Mesenchymal stem cell (in vitro differentiated cells and primary cell): ENCODE data around the gene MCIDAS.

ENCODE experiments used
- DNase-seq: peaks from one replicate; pipeline ENCODE4 v3.0.0-alpha.2; 2013
- H2AFZ ChIP-seq: one replicate; pipeline ENCODE4 v1.6.1; 2013; ENCODE audit warnings: low read depth, mild to moderate bottlenecking, control low read depth, inconsistent platforms, low read length, moderate library complexity
- H2AK5ac ChIP-seq: 2 replicates; pipeline ENCODE4 v1.6.1; 2013; ENCODE audit warnings: low read length, moderate library complexity, mild to moderate bottlenecking, inconsistent platforms; ENCODE audit not compliant: severe bottlenecking
- H2BK120ac ChIP-seq: one replicate; pipeline ENCODE4 v1.6.1; 2013; ENCODE audit warnings: low read depth, mild to moderate bottlenecking, inconsistent platforms, low read length, moderate library complexity
- H2BK12ac ChIP-seq, 2 experiments: one replicate each; pipeline ENCODE4 v1.6.1; 2013; ENCODE audit warnings: inconsistent platforms in 2 of 2, low read length in 2 of 2, mild to moderate bottlenecking in 2 of 2, moderate library complexity in 2 of 2, control low read depth in 1 of 2
- H2BK15ac ChIP-seq: one replicate; pipeline ENCODE4 v1.6.1; 2013; ENCODE audit warnings: mild to moderate bottlenecking, low read depth, inconsistent platforms; ENCODE audit not compliant: poor library complexity, severe bottlenecking
- H2BK5ac ChIP-seq: 2 replicates; pipeline ENCODE4 v1.6.1; 2013; ENCODE audit warnings: low read depth, mild to moderate bottlenecking, low read length, control low read depth, inconsistent platforms; ENCODE audit not compliant: poor library complexity, severe bottlenecking
- H3K14ac ChIP-seq, 2 experiments: one replicate each; pipeline ENCODE4 v1.6.1; 2013; ENCODE audit warnings: inconsistent platforms in 2 of 2, low read length in 2 of 2, control low read depth in 1 of 2, mild to moderate bottlenecking in 1 of 2, moderate library complexity in 1 of 2
- H3K18ac ChIP-seq, 2 experiments: one replicate each; pipeline ENCODE4 v1.6.1; 2013; ENCODE audit warnings: inconsistent platforms in 2 of 2, low read length in 2 of 2, control low read depth in 1 of 2, low read depth in 1 of 2, mild to moderate bottlenecking in 1 of 2
- H3K23ac ChIP-seq, 2 experiments: one replicate each; pipeline ENCODE4 v1.6.1; 2013; ENCODE audit warnings: inconsistent platforms in 2 of 2, low read length in 2 of 2, mild to moderate bottlenecking in 2 of 2, moderate library complexity in 2 of 2, control low read depth in 1 of 2
- H3K27ac ChIP-seq: 2 replicates; pipeline ENCODE4 v1.5.1; 2013; ENCODE audit warnings: mild to moderate bottlenecking, moderate library complexity, low read length, control low read depth, inconsistent platforms; ENCODE audit not compliant: poor library complexity, severe bottlenecking
- H3K27me3 ChIP-seq, 2 experiments: 2 replicates each; pipeline versions ENCODE4 v1.6.1 to v1.7.0; 2013; ENCODE audit warnings: low read length in 2 of 2, mild to moderate bottlenecking in 2 of 2, moderate library complexity in 2 of 2, control low read depth in 1 of 2, inconsistent platforms in 1 of 2; ENCODE audit not compliant: control insufficient read depth in 1 of 2, insufficient read depth in 1 of 2
- H3K36me3 ChIP-seq, 2 experiments: 2 replicates each; pipeline versions ENCODE4 v1.6.1 to v1.7.0; 2013; ENCODE audit warnings: low read length in 2 of 2, control low read depth in 1 of 2, inconsistent platforms in 1 of 2, low read depth in 1 of 2, mild to moderate bottlenecking in 1 of 2; ENCODE audit not compliant: insufficient read depth in 2 of 2, control insufficient read depth in 1 of 2
- H3K4ac ChIP-seq, 2 experiments: one replicate each; pipeline ENCODE4 v1.6.1; 2013; ENCODE audit warnings: inconsistent platforms in 2 of 2, low read length in 2 of 2, mild to moderate bottlenecking in 2 of 2, moderate library complexity in 2 of 2, control low read depth in 1 of 2, low read depth in 1 of 2
- H3K4me1 ChIP-seq: 2 replicates; pipeline ENCODE4 v1.6.1; 2013; ENCODE audit warnings: low read depth, low read length, control low read depth; ENCODE audit not compliant: control insufficient read depth, insufficient read depth
- H3K4me2 ChIP-seq: 2 replicates; pipeline ENCODE4 v1.6.1; 2013; ENCODE audit warnings: low read length, mild to moderate bottlenecking, inconsistent platforms; ENCODE audit not compliant: poor library complexity, severe bottlenecking
- H3K4me3 ChIP-seq, 2 experiments: 2 replicates each; pipeline versions ENCODE4 v1.5.1 to v1.7.0; 2013; ENCODE audit warnings: low read length in 2 of 2, mild to moderate bottlenecking in 2 of 2, control low read depth in 1 of 2, low read depth in 1 of 2; ENCODE audit not compliant: insufficient read depth in 1 of 2
- H3K79me1 ChIP-seq: replicated peaks from 2 replicates; pipeline ENCODE4 v1.6.1; 2013; ENCODE audit warnings: mild to moderate bottlenecking, control low read depth, low read length, inconsistent platforms; ENCODE audit not compliant: poor library complexity, severe bottlenecking
- H3K9ac ChIP-seq: 2 replicates; pipeline ENCODE4 v1.7.0; 2013; ENCODE audit warnings: mild to moderate bottlenecking, low read length, moderate library complexity
- H3K9me3 ChIP-seq: 2 replicates; pipeline ENCODE4 v1.7.0; 2013; ENCODE audit warnings: mild to moderate bottlenecking, low read length; ENCODE audit not compliant: control insufficient read depth
- H4K8ac ChIP-seq: one replicate; pipeline ENCODE4 v1.6.1; 2013; ENCODE audit warnings: inconsistent platforms, mild to moderate bottlenecking, low read length, moderate library complexity
- H4K91ac ChIP-seq: one replicate; pipeline ENCODE4 v1.6.1; 2013; ENCODE audit warnings: mild to moderate bottlenecking, low read length, inconsistent platforms
- WGBS: methylation state at CpG from one replicate; pipeline ENCODE4 v1.1.7; 2013; ENCODE audit warnings: mixed read lengths; 5-methylcytosine and 5-hydroxymethylcytosine counted together

Gene MCIDAS

DNA sequence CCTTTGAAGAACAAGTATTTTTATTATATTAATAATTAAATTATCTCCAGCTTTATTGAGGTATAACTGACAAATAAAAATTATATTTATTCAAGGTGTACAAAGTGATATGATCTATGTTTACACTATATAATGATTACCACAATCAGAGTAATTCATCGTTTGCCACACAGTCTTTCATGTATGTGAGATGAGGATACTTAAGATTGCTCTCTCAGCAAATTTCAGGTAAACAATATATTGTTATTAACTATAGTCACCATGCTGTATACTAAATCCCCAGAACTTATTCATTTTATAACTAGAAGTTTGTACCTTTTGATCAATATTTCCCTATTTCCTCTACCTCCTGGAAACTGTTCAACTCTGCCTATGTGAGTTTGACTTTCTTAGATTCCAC is 22.9 kb upstream of the MCIDAS start:
- Histone ChIP-seq H3K9ac (no peak overlapping the region), H4K8ac (no peak overlapping the region), H4K91ac (no peak overlapping the region), H3K4me1 (no peaks in the 10 kb centered on the region), H2BK15ac (no peak overlapping the region), H3K79me1 (no peaks in the 10 kb centered on the region), H3K9me3 (peaks cover 11% of the 10 kb centered on the region), H2AK5ac (no peak overlapping the region), H2BK12ac (no peak overlapping the region), H3K14ac (no peak overlapping the region), H3K23ac (no peak overlapping the region), H3K36me3 (peaks cover 0 to 17% of the 10 kb centered on the region in 2 experiments), H3K4me3 (no peak overlapping the region), H2BK120ac (no peak overlapping the region), H2AFZ (no peak overlapping the region), H3K27ac (no peak overlapping the region), H2BK5ac (no peak overlapping the region), H3K4me2 (no peak overlapping the region), H3K18ac (no peak overlapping the region), H3K27me3 (peaks cover under 1 to 7% of the 10 kb centered on the region in 2 experiments), H3K4ac (no peak overlapping the region)
- no CpG with 5 or more reads among the region's 1 CpG for WGBS
- DNase-seq: no peak

DNA sequence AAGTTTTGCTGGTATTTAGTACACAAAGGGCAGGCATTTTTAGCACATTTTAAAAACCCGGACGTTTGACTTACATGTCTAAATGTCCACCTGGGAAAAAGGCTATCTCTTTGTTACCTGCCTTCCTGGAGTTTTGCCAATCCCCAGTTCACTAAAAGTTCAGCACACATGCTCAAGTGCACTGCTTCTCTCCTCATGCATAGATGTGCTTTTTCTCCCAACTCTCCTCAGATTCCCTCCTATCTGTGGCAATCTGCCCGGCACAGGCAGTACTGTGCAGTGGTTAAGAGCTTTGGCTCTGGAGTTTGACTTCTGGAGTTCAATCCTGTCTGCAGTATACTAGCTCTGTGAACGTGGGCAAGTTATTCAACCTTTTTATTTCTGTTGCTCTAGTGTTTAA is 14.6 kb upstream of the MCIDAS start:
- peaks cover 21 to 39% of the 10 kb centered on the region in 2 experiments for H3K27me3 ChIP-seq
- no peak for DNase-seq
- no peaks in the 10 kb centered on the region for H3K4me1 ChIP-seq
- no peak overlapping the region for H3K4me3 ChIP-seq
- no peak overlapping the region for H3K9ac ChIP-seq
- no peak overlapping the region for H2BK12ac ChIP-seq
- no peak overlapping the region for H3K14ac ChIP-seq
- H3K4ac ChIP-seq: no peak overlapping the region
- H4K91ac ChIP-seq: no peak overlapping the region
- H4K8ac ChIP-seq: no peak overlapping the region
- no peak overlapping the region for H2BK15ac ChIP-seq
- H2AFZ ChIP-seq: no peak overlapping the region
- no peak overlapping the region for H2BK5ac ChIP-seq
- no peak overlapping the region for H2AK5ac ChIP-seq
- H3K36me3 ChIP-seq: no peaks in the 10 kb centered on the region
- 78% methylated on average over 4 of the region's 4 CpGs for WGBS
- H3K79me1 ChIP-seq: no peaks in the 10 kb centered on the region
- no peak overlapping the region for H3K23ac ChIP-seq
- H3K9me3 ChIP-seq: no peaks in the 10 kb centered on the region
- H3K27ac ChIP-seq: no peak overlapping the region
- H3K18ac ChIP-seq: no peak overlapping the region
- no peak overlapping the region for H3K4me2 ChIP-seq
- no peak overlapping the region for H2BK120ac ChIP-seq

DNA sequence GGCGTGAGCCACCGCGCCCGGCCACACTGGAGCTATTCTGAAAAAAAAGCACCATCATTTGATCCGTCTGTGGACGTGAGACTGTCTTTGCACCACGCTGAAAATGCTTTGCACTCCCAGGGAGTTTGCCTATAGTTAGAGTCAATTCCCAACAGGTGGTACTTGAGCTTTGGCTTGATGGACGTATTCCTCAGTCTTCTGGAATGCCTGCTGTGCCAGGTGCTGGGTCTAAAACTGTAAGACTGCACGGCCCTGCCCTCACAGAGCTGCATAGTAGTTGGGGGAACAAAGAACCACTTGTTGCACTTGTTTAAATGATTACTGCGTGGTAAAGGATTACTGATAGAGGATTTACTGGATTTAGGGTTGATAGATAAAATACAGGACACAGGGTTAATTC is 9.7 kb upstream of the MCIDAS start:
- H2AK5ac ChIP-seq: no peak overlapping the region
- H3K79me1 ChIP-seq: no peaks in the 10 kb centered on the region
- no peak overlapping the region for H4K91ac ChIP-seq
- no peak for DNase-seq
- H3K4me2 ChIP-seq: no peak overlapping the region
- no peak overlapping the region for H3K23ac ChIP-seq
- H2BK15ac ChIP-seq: no peak overlapping the region
- H2AFZ ChIP-seq: no peak overlapping the region
- H3K14ac ChIP-seq: no peak overlapping the region
- H3K4me3 ChIP-seq: no peak overlapping the region
- no peaks in the 10 kb centered on the region for H3K36me3 ChIP-seq
- no peaks in the 10 kb centered on the region for H3K9me3 ChIP-seq
- H3K27ac ChIP-seq: no peak overlapping the region
- H3K4ac ChIP-seq: no peak overlapping the region
- H2BK5ac ChIP-seq: no peak overlapping the region
- no peak overlapping the region for H2BK12ac ChIP-seq
- no peak overlapping the region for H3K18ac ChIP-seq
- no peak overlapping the region for H3K9ac ChIP-seq
- H4K8ac ChIP-seq: no peak overlapping the region
- peaks cover 18% of the 10 kb centered on the region for H3K4me1 ChIP-seq
- no peak overlapping the region for H2BK120ac ChIP-seq
- WGBS: 71% methylated on average over 10 of the region's 10 CpGs
- peaks cover 21 to 75% of the 10 kb centered on the region in 2 experiments for H3K27me3 ChIP-seq

DNA sequence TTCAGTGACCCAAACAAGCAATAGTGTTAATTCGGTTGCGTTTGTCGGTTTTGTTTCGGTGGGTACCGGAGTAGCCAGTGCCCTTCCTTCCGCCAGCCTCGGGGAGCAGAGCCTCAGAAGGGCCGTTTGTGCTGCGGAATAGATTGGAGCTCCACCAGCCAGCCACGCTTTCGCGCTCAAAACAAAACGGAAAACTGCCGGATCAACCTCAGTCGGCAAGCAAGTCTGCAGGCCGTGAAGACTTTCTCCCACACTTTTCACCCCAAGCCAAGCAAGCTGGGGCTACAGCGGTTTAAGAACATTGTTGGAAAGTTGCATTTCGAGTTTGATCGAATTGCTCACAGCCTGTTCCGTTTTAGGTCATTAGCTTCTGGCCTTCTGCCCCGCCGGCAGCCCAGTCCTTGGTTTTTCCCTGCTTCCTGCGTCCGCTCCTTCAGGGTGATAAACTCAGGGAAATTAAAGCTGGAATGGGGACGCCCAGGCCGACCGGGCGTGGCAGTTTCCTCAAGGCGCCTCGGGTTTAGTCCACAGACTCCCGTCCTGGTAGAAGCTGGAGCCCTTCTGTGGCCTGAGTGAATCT is 7.1 kb upstream of the MCIDAS start:
- H2AFZ ChIP-seq: peak overlapping the region; percentile 43
- peak overlapping the region; percentile 66 for H3K9ac ChIP-seq
- H4K91ac ChIP-seq: no peak overlapping the region
- WGBS: 4% methylated on average over 31 of the region's 31 CpGs
- no peaks in the 10 kb centered on the region for H3K9me3 ChIP-seq
- H3K27ac ChIP-seq: no peak overlapping the region
- H3K79me1 ChIP-seq: no peaks in the 10 kb centered on the region
- no peak overlapping the region for H2BK12ac ChIP-seq
- H3K14ac ChIP-seq: no peak overlapping the region
- peak; percentile 40 for DNase-seq
- peak overlapping the region; percentile 67 to 84 for H3K4me3 ChIP-seq
- H2BK15ac ChIP-seq: no peak overlapping the region
- H3K4ac ChIP-seq: no peak overlapping the region
- no peak overlapping the region for H3K18ac ChIP-seq
- H3K23ac ChIP-seq: no peak overlapping the region
- H2BK5ac ChIP-seq: no peak overlapping the region
- H3K4me2 ChIP-seq: peak overlapping the region; percentile 100
- peaks cover 41 to 85% of the 10 kb centered on the region in 2 experiments for H3K27me3 ChIP-seq
- no peak overlapping the region for H2AK5ac ChIP-seq
- H3K36me3 ChIP-seq: no peaks in the 10 kb centered on the region
- no peak overlapping the region for H2BK120ac ChIP-seq
- H4K8ac ChIP-seq: no peak overlapping the region
- H3K4me1 ChIP-seq: peaks cover 25% of the 10 kb centered on the region
